HG03460 (cell line): ENCODE data around the gene TMF1.

Experiments used
- ATAC-seq: cut with Tn5 transposase; IDR thresholded peaks from one replicate; pipeline ENCODE4 v1.9.1; 2021; ENCODE audit not compliant: unreplicated experiment

TMF1 gene, protein sequence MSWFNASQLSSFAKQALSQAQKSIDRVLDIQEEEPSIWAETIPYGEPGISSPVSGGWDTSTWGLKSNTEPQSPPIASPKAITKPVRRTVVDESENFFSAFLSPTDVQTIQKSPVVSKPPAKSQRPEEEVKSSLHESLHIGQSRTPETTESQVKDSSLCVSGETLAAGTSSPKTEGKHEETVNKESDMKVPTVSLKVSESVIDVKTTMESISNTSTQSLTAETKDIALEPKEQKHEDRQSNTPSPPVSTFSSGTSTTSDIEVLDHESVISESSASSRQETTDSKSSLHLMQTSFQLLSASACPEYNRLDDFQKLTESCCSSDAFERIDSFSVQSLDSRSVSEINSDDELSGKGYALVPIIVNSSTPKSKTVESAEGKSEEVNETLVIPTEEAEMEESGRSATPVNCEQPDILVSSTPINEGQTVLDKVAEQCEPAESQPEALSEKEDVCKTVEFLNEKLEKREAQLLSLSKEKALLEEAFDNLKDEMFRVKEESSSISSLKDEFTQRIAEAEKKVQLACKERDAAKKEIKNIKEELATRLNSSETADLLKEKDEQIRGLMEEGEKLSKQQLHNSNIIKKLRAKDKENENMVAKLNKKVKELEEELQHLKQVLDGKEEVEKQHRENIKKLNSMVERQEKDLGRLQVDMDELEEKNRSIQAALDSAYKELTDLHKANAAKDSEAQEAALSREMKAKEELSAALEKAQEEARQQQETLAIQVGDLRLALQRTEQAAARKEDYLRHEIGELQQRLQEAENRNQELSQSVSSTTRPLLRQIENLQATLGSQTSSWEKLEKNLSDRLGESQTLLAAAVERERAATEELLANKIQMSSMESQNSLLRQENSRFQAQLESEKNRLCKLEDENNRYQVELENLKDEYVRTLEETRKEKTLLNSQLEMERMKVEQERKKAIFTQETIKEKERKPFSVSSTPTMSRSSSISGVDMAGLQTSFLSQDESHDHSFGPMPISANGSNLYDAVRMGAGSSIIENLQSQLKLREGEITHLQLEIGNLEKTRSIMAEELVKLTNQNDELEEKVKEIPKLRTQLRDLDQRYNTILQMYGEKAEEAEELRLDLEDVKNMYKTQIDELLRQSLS

DNA sequence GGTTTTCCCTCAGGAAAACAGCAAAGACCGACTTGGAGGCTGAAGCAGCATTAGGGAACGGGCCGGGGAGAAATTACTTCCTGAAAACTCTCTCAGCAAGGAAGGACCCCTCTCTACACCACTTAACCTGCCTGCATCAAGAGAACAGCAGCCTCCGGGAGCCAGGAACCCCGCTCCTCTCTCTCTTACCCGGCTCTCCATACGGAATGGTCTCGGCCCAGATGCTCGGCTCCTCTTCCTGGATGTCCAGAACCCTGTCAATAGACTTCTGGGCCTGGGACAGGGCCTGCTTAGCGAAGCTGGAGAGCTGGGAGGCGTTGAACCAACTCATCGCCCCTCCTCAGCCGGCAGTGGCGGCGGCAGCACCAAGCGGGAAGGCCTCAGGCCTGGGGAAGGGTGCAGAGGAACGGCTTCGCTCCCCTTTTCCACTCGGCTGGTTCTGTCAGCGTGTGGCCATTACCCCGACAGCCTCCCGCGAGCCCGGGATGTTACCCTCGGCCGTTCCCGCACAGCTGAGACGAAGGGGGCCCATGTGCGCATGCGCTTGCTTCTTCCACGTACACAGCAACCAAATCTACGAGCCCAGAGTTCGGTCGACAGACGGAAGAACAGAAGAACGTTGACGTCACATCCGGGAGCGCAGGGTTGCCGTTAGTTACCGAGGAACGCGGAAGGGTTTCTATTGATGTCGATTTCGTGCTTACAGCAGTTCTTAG lies at the start of gene TMF1:
TMF1 (minus strand) TSS at position 578 of the 716 bp plus-strand sequence; CDS start at position 331, 247 bp downstream.
- ATAC-seq: peak; percentile 98

DNA sequence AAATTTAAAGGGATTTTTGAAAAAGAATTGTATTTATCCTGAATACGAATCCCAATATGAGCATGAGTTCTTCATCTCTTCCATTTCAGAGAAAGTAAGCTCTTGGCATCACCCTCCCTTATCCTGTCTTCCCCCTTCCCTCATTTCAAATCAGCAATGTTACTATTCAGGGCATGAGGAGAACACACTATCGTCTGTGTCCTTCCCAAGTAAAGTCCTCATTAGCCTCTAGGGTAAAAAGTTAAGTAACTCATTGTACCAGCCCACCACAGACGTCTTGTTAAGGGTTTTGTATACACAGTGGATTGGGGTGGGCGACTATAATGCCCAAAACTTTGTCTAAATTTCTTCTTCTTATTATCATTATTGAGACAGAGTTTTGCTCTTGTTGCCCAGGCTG lies 47.4 kb upstream of the TMF1 start:
- ATAC-seq: no peak

DNA sequence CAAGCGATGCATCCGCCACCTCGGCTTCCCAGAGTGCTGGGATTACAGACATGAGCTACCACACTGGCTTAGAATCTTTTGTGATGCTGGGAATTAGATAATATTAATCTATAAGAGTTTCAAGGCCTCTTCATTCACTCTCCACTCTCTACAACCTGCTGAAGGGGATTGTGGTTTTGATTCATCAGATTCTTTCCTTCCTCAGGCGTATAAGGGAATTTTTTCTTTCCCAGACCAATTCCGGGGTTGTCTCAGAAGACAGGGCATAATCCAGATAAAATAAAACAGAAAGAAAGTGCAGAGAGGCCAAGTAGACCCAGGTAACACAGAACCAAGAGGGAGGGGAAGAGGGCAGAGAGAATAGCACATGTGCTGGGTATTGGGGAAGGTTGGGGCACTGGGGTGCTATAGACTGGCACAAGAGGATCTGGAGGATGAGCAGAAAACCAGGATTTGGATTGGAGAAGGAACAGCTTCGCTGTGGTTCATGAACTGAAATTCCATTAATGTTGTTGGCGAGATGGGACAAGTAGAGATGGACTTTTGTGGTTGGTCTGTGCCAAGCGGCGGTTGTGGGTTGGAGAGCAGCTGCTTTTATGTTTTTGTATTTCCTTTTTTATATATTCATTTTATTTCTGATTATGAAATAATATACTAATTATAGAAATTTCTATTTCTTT lies 45.4 kb upstream of the TMF1 start:
- no peak for ATAC-seq

DNA sequence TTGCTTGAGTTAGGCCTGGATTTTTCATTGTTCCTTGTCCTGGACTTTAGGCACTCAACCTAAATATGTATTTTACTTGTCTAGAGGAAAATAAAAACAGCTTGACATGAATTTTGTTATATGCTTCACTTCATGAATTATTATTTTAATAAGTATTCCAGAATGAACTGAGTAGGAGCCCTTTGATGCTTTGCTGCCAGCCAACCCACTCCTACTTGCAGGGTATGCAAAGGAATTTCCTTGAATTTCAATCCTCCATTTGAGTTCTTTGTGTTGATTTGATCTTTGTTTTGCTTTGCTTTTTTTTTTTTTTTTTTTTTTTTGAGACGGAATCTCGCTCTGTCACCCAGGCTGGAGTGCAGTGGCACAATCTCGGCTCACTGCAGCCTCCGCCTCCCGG lies 44.2 kb upstream of the TMF1 start:
- ATAC-seq: no peak

DNA sequence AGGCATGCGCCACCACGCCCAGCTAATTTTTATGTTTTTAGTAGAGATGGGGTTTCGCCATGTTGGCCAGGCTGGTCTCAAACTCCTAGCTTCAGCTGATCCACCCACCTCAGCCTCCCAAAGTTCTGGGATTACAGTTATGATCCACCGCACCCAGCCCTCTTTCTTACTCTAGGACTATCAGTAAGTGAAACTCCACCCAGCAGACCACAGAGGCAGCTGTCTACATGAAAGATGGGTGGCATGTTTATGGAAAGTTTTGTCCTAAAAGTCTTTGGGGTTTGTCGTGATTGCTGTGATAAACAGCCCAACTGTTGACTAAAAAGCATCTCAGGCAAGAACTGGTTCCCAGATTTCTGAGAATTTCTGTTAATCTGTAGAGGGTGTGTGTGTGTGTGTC lies 43.5 kb upstream of the TMF1 start:
- no peak for ATAC-seq

DNA sequence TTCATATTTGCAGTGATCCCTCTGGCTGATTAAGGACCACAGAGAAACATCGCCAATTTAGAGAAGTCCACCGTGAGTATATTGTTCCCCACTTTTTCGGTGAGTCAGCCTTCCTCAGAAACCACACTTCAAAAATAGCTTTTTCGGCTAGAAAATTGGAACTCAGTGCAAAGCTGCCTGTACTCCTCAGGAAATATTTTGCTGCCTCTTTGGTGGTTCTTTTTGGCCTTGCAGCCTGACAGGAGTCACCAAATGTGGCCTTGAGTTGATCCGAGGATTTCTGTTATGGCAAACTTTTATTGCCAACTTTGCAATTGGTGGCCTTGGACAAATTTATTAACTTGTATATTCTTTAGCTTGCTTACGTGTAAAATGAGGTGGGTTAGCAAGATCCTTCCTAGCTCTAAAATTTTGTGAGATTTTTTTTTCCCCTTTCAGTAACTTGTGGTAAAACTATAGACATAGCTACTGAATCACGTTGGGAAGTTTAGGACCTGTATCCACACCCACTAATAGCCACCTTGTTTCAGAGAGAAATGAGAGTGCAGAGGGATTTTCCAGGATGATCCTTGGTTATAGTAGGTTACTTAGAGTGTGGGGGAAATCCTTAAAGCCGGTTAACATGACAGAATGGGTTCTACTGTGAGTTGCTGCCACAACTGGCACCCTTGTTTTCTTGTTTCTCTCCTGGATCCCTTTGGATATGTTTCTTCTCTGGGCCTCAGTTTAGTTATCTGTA lies 42.5 kb upstream of the TMF1 start:
- no peak for ATAC-seq

DNA sequence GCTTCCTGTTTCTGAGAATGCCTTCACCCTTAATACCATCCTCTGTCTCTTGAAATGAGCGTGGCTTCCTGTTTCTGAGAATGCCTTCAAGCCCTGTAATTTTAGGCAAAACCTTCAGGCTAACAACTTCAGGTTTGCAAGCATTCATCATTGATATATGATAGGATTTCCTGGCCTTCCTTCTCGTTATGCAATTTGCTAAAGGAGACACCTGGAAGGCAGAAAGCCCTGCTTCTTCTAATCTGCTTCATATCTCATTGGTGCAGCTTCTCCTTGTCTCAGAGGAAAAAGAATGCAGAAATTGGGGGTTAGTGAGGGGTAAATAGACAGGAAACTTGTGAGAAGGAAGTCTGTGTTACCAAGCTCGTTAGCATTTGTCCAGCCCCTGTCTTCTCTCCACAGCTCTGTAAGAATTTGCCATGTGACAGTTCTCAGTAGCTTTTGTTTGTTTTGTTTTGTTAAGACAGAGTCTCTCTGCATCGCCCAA lies 39.9 kb upstream of the TMF1 start:
- ATAC-seq: peak; percentile 65

DNA sequence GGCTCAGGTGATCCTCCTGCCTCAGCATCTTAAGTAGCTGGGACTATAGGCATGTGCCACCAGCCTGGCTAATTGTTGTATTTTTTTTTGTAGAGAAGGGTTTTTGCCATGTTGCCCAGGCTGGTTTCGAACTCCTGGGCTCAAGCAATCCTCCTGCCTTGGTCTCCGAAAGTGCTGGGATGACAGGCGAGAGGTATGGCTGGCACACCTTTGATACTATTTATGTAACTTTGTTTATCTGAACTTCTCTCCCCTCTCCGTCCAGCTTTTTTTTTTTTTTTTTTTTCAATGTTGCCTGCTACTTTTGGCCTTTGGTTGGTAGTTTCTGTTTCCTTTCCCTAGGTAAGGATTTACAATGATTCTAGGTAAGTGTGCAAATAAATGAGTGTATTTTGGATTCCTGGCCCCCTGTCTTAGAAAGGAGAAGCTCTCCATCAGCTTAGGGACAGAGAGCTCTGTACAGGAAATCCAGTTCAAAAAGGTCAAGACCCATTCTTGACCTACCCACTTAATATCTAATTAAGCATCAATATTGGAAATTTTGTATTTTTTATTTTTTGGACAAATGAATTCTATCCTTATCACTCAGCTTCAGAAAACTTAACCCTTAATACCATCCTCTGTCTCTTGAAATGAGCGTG lies 39.4 kb upstream of the TMF1 start:
- ATAC-seq: no peak

DNA sequence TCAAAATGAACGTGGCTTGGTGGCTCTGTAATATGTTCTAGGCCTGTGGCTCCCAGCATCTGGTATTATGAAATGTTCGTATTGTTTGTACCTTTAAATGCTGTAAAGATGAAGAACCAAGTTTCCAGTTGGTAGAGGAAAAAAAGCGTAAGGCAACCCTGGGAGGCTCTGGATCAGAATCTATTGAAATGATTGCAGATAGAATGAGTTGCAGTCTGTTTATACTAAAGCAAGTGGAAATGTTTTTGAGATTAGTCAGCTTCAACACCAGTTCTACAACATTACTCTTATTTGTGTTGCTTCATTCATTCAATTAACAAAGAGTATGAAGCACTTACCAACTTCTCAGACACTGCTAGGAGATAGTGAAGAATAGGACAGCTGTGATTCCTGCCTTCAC lies 37.9 kb upstream of the TMF1 start:
- no peak for ATAC-seq

DNA sequence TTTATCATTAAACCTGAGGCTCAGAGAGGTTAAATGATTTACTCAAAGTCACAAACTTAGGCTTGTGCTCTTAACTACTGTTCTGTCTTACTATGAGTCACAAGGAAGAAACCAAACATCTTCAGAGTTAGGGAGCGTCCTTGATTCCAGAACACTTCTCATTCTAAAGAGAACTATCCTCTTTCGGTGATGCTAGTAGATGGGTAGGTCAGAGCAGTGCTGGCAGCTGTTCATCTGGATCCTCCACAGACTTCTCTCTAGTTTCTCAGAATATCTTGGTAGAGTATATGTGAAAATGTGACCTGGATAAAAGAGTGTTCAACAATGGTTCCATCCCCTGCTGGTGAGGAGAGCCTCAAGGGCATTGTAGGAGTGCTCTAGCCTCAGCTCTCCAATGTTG lies 35.9 kb upstream of the TMF1 start:
- peak; percentile 23 for ATAC-seq

DNA sequence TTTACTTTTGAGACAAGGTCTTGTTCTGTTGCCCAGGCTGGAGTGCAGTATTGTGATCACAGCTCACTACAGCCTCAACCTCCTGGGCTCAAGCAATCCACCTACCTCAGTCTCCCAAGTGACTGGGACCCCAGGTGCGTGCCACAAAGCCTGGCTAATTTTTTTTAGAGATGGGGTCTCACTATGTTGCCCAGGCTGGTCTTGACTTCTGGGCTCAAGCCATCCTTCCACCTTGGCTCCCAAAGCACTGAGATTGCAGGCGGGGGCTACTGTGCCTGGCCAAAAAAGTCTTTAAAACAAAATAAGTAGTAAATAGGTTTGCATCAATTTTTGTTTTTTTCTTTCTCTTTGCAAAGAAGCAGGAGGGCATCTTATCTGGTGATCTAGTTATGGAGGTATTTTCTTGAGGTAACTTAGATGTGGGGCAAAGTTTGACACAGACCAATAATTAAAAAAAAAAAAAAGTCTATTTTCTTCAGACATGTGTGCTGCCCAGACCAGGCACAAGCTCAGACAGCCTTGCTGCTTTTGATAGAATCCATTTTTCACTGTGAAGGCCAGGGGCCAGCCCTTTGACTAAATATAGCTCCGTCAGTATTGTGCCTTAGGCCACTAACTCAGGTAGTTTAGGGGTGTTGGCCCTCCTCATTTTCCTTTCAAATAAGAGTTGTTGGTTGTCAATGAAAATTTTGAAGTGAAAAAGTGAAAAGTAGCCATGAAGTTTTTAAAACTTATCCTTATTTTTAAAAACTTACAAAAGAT lies 35.1 kb upstream of the TMF1 start:
- no peak for ATAC-seq

DNA sequence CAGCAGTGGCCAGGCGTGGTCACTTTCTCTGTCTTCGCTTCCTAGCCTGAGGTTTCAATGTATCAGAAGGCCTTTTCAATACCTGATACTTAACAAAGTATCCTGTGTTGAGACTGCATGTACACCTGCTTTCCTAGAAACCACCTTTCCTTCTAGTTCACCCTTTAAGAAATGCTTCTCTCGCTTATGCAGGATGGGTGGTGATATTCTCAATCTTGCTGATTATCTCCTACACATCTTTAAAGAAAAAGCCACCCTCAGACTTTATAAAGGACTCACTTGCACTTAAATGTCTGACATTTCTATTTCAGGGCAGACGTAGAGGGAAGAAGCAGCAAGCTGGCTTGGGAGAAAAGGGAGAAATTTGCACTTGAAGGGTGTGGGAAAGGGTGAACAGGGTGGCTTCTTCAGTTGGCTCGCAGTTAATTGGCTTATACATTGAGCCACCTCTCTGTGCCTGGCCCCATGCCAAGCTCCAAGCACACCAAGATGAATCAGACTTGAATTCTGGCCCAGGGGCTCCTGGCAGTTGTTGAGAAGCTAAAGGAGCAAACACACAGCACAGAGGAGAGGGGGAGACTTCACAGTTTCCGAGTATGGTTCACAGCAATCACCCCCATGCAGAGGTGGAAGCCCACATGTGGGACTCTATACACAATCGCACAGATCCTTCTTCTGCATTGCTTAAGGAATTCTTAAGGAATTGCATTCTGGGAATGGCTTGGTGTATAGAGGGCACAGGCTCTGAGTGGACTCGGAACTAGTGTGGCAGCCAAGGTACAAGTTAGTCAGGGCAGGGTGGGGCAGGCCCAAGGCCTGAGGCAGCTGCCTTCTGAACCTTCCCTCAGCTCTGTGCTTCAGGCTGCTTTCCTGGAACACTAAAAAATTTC lies 33.9 kb upstream of the TMF1 start:
- no peak for ATAC-seq

DNA sequence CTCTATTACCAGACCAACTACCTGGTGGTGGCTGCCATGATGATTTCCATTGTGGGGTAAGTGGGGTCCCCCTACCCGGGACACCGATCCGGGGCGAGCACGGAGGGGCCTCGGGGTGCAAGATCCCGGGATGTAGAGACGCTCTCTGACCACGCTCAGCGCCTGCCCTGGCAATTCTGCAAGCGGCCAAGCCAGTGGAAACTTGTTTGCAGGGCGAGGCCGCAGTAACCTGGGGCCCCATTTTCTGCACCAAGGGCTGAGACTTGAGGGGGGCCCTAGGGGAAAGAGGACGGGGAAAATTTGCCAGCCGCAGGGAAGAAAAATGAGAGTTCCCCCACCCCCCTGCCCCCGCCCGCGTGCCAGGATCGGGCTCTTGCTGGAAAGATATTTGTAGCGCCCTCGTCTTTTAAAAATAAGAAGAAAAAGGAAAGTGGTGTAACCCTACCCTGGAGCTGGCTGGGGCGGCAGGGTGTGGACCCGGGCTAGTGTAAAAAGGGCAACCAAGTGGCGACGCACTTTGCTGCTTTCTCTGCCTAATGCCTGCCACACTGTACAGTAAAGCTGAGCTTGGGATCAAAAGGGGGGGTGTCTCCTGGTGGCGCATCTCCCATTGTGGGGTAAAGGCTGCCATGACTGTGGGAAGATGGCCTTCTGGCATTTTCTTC lies 33.2 kb upstream of the TMF1 start:
- ATAC-seq: no peak

DNA sequence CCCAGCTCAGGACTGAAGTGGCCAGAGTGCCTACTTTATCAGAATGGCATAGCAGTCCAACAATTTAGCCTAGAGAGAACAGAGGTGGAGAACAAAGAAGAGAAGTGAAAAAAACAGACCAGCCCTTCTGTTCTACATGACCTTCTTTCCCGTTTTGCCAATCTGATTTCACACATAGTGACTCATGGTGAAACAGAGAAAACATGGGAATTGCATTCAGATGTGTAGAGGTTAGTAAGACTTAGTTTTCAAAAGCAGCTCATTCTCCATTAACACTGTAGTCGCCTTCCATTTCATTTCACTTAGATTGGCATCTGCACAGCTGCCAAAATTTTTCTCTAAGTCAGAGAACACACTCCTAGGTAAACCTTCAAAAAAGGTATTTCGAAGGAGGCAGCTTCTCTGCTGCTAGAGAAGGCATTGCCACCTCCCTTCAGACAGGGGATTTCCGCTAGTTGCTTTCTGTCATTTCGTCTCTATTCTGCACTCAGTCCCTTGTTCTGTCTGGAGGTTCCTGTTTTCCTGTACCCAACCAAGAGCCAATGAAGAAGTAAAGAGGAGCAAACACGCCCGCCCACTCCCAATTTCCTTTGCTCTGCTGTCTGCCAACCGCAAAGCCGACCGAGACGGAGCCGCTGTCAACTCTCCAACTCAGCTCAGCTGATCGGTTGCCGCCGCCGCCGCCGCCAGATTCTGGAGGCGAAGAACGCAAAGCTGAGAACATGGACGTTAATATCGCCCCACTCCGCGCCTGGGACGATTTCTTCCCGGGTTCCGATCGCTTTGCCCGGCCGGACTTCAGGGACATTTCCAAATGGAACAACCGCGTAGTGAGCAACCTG lies 32.4 kb upstream of the TMF1 start, which contains the start of gene ARL6IP5:
ARL6IP5 (plus strand) TSS at position 612 of the 842 bp plus-strand sequence; CDS start at position 723, 111 bp downstream.
- ATAC-seq: peak; percentile 51

DNA sequence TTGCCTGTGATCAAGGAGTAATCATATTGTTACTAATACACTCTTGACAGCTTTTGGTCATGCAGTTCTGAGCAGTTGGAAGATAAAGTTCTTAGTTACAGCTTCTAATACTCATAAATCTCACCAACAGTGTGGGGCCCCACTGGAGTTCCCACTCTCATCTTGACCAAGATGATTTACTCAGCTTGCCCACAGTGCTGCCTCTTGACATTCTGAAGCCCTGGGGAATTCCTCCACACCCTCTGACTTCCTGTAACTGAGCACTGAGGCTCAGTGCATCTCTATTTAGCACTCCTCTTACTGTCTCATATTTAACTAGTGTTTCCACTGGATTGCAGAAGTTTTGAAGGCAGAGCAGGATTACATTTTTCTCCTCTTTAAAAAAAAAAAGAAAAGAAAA lies 30.7 kb upstream of the TMF1 start:
- peak; percentile 64 for ATAC-seq

DNA sequence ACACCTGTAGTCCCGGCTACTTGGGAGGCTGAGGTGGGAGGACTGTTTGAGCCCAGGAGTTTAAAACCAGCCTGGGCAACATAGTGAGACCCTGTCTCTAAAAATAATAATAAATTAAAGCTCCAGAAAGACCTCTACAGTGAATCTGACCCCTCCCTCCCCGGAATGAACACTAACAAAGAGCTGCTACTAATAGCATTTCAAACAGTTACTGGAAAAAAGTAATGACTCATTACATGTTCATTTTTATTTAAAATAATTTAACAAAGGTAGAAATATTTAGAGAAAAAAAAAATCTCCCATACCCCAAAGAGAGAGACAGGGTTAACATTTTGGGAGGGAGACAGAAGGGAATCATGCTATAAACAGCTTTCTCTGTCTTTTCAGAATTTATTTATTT lies 30.2 kb upstream of the TMF1 start:
- no peak for ATAC-seq
